H1 (cell line): ENCODE results near the gene CFHR4. TPM values are rescaled to one million over a fixed set of nuclear protein-coding genes. Genes with fewer than 3 reads are reported as not detected.

Source experiments
- CTCF ChIA-PET: fragments of 300-600 bp; sonication (Branson Sonifier 250); formaldehyde crosslinking; loops from one replicate; lab custom pipeline; 2021; ENCODE audit not compliant: partially characterized antibody; lab: Charles Lee
- POLR2A ChIA-PET: fragments of 300-600 bp; sonication (Branson Sonifier 250); formaldehyde crosslinking; loops from one replicate; lab custom pipeline; 2021; ENCODE audit warnings: inconsistent platforms; ENCODE audit not compliant: partially characterized antibody; lab: Charles Lee
- DNase-seq, 2 experiments: peaks; one replicate each; pipeline versions ENCODE4 v3.0.0 to v3.0.0-alpha.2; 2010 to 2022; ENCODE audit warnings: low spot score in 2 of 2, low read depth in 1 of 2, mixed read lengths in 1 of 2
- FAIRE-seq: peaks from 2 replicates; lab custom pipeline; 2011; peaks lifted over from hg19 to GRCh38; lab: Jason Lieb, UNC
- H2AFZ ChIP-seq: 2 replicates; pipeline ENCODE4 v1.8.1; 2012; ENCODE audit warnings: low read length, inconsistent platforms
- H2AK5ac ChIP-seq: 2 replicates; pipeline ENCODE4 v1.6.1; 2013; ENCODE audit warnings: low read depth, low read length
- H2BK120ac ChIP-seq: replicated peaks from 2 replicates; pipeline ENCODE3; 2013; ENCODE audit warnings: low read depth, low read length, inconsistent platforms
- H2BK12ac ChIP-seq: 2 replicates; pipeline ENCODE4 v1.6.1; 2013; ENCODE audit warnings: low read depth, low read length
- H2BK15ac ChIP-seq: 2 replicates; pipeline ENCODE4 v1.6.1; 2013; ENCODE audit warnings: low read length
- H2BK20ac ChIP-seq: 2 replicates; pipeline ENCODE4 v1.6.1; 2013; ENCODE audit warnings: low read length
- H2BK5ac ChIP-seq: 2 replicates; pipeline ENCODE4 v1.6.1; 2013; ENCODE audit warnings: low read depth, low read length
- H3K14ac ChIP-seq: 2 replicates; pipeline ENCODE4 v1.6.1; 2013; ENCODE audit warnings: inconsistent platforms; ENCODE audit not compliant: insufficient read length
- H3K18ac ChIP-seq: 2 replicates; pipeline ENCODE4 v1.6.1; 2013; ENCODE audit warnings: low read length; ENCODE audit errors: extremely low read depth
- H3K23ac ChIP-seq: 2 replicates; pipeline ENCODE4 v1.6.1; 2013; ENCODE audit warnings: inconsistent platforms; ENCODE audit not compliant: insufficient read length
- H3K23me2 ChIP-seq: 2 replicates; pipeline ENCODE4 v1.6.1; 2013; ENCODE audit warnings: low read depth, low read length
- H3K27ac ChIP-seq: 2 replicates; pipeline ENCODE4 v1.6.1; 2011; ENCODE audit warnings: low read depth, low read length, inconsistent platforms
- H3K27me3 ChIP-seq, 4 experiments: replicated peaks in 1 of 4; 1 replicate in 1 of 4; 2 replicates in 3 of 4; pipeline versions ENCODE4 v1.6.1 to v1.8.1; 2011 to 2013; ENCODE audit warnings: low read length in 3 of 4, mild to moderate bottlenecking in 3 of 4, inconsistent platforms in 2 of 4, mixed read lengths in 2 of 4, moderate library complexity in 1 of 4; ENCODE audit not compliant: control insufficient read depth in 3 of 4, insufficient read depth in 3 of 4; ENCODE audit errors: extremely low read depth in 1 of 4
- H3K36me3 ChIP-seq, 4 experiments: 2 replicates each; pipeline versions ENCODE4 v1.6.1 to v1.8.1; 2011 to 2013; ENCODE audit warnings: mild to moderate bottlenecking in 4 of 4, low read length in 3 of 4, moderate library complexity in 2 of 4, control low read depth in 1 of 4, inconsistent platforms in 1 of 4; ENCODE audit not compliant: insufficient read depth in 4 of 4, control insufficient read depth in 2 of 4
- H3K4ac ChIP-seq: replicated peaks from 2 replicates; pipeline ENCODE3; 2013; ENCODE audit warnings: low read length, low read depth, mixed read lengths, inconsistent platforms; ENCODE audit not compliant: insufficient read length
- H3K4me1 ChIP-seq, 4 experiments: replicated peaks in 1 of 4; 1 replicate in 1 of 4; 2 replicates in 3 of 4; pipeline versions ENCODE4 v1.6.1 to v1.8.1; 2011 to 2013; ENCODE audit warnings: low read length in 3 of 4, inconsistent platforms in 2 of 4, mixed read lengths in 1 of 4; ENCODE audit not compliant: insufficient read depth in 4 of 4, control insufficient read depth in 3 of 4
- H3K4me2 ChIP-seq, 2 experiments: 2 replicates each; pipeline versions ENCODE4 v1.6.1 to v1.8.1; 2011 to 2013; ENCODE audit warnings: low read depth in 2 of 2, low read length in 2 of 2, control low read depth in 1 of 2, inconsistent platforms in 1 of 2, mild to moderate bottlenecking in 1 of 2; ENCODE audit not compliant: insufficient read depth in 1 of 2
- H3K4me3 ChIP-seq, 4 experiments: fragments of 200-600, 300-600 bp in 1 of 4; sonication (generic), shearing (Covaris generic), sonication (Bioruptor Twin) in 1 of 4; 2 replicates each; pipeline versions ENCODE4 v1.5.1 to v1.8.1; 2011 to 2016; ENCODE audit warnings: low read length in 4 of 4, low read depth in 3 of 4, control low read depth in 2 of 4, inconsistent platforms in 2 of 4, mild to moderate bottlenecking in 2 of 4, mixed read lengths in 1 of 4, moderate library complexity in 1 of 4; ENCODE audit not compliant: insufficient read depth in 2 of 4; ENCODE audit errors: extremely low read depth in 1 of 4
- H3K56ac ChIP-seq: replicated peaks from 2 replicates; pipeline ENCODE3; 2013; ENCODE audit warnings: low read depth, mild to moderate bottlenecking, mixed read lengths, low read length, inconsistent platforms; ENCODE audit not compliant: insufficient read length
- H3K79me1 ChIP-seq: 2 replicates; pipeline ENCODE4 v1.6.1; 2013; ENCODE audit warnings: low read depth, low read length, control low read depth
- H3K79me2 ChIP-seq, 2 experiments: 2 replicates each; pipeline versions ENCODE4 v1.6.1 to v1.8.1; 2012 to 2013; ENCODE audit warnings: low read length in 2 of 2, mild to moderate bottlenecking in 2 of 2, inconsistent platforms in 1 of 2; ENCODE audit not compliant: insufficient read depth in 2 of 2, control insufficient read depth in 1 of 2
- H3K9ac ChIP-seq, 4 experiments: replicated peaks in 1 of 4; 1 replicate in 1 of 4; 2 replicates in 3 of 4; pipeline versions ENCODE4 v1.6.1 to v1.8.1; 2011 to 2013; ENCODE audit warnings: low read depth in 3 of 4, low read length in 3 of 4, control low read depth in 2 of 4, mild to moderate bottlenecking in 2 of 4, moderate library complexity in 2 of 4, inconsistent platforms in 1 of 4; ENCODE audit errors: extremely low read depth in 1 of 4
- H3K9me3 ChIP-seq, 2 experiments: 2 replicates each; pipeline versions ENCODE4 v1.6.1 to v1.8.1; 2012 to 2013; ENCODE audit warnings: mild to moderate bottlenecking in 2 of 2, moderate library complexity in 2 of 2, control low read depth in 1 of 2, inconsistent platforms in 1 of 2, low read depth in 1 of 2, low read length in 1 of 2, mixed read lengths in 1 of 2; ENCODE audit not compliant: insufficient read depth in 2 of 2
- H4K20me1 ChIP-seq, 2 experiments: replicated peaks in 1 of 2; 2 replicates each; pipeline versions ENCODE3 to v1.8.1; 2011 to 2013; ENCODE audit warnings: inconsistent platforms in 2 of 2, low read length in 2 of 2, mild to moderate bottlenecking in 1 of 2; ENCODE audit not compliant: insufficient read depth in 2 of 2, control insufficient read depth in 1 of 2
- H4K5ac ChIP-seq: 2 replicates; pipeline ENCODE4 v1.6.1; 2013; ENCODE audit warnings: low read length, low read depth, mixed read lengths, inconsistent platforms; ENCODE audit not compliant: insufficient read length
- H4K8ac ChIP-seq: 2 replicates; pipeline ENCODE4 v1.8.0; 2013; ENCODE audit warnings: mild to moderate bottlenecking, moderate library complexity, low read length, inconsistent platforms; ENCODE audit not compliant: insufficient read depth; ENCODE audit errors: extremely low read depth
- H4K91ac ChIP-seq: replicated peaks from 2 replicates; pipeline ENCODE3; 2013; ENCODE audit warnings: low read length, mixed read lengths, inconsistent platforms; ENCODE audit not compliant: insufficient read length
- BRCA1 ChIP-seq: IDR thresholded peaks from 2 replicates; pipeline ENCODE4 v1.6.1; 2012; ENCODE audit warnings: low read depth, low read length, improper control_type of control experiment
- JUN ChIP-seq: IDR thresholded peaks from 2 replicates; pipeline ENCODE4 v1.6.1; 2011; ENCODE audit warnings: low read depth, mild to moderate bottlenecking, improper control_type of control experiment, low read length
- WGBS, 2 experiments: shearing (Covaris generic) in 1 of 2; methylation state at CpG; one replicate each; pipeline versions ENCODE4 v1.1.6 to v1.1.7; 2013 to 2015; ENCODE audit warnings: low lambda C conversion rate in 2 of 2, mixed read lengths in 2 of 2, inconsistent platforms in 1 of 2, low coverage in 1 of 2, missing lambda C conversion rate in 1 of 2; ENCODE audit not compliant: insufficient replicate concordance in 2 of 2, insufficient coverage in 1 of 2, insufficient read length in 1 of 2; ENCODE audit errors: extremely low coverage in 1 of 2, missing lambda C conversion rate in 1 of 2; 5-methylcytosine and 5-hydroxymethylcytosine counted together
- polyA plus RNA-seq, 7 experiments: library from polyadenylated mRNA; depleted of rRNA in 3 of 7; stranded (reverse) in 5 of 7; unstranded in 2 of 7; fragments of >200 nt in 5 of 7; fragments of 200-250 nt in 2 of 7; gene quantifications; 1 replicate in 5 of 7; 2 replicates in 1 of 7; 4 replicates in 1 of 7; pipeline versions ENCODE4 v1.2.1 to v1.2.3, GENCODE V29; 2011 to 2013; ENCODE audit warnings: missing spikeins in 2 of 7, mixed read lengths in 2 of 7
- total RNA-seq: library from RNA; stranded (reverse); fragmentation: NEBNext Ultra II Directional; extraction: Animal tissue kit (Norgen Biotek cat#: 25700); gene quantifications from 2 replicates; pipeline ENCODE4 v1.2.1, GENCODE V29; 2021

Gene CFHR4
- total and polyA plus RNA-seq, 2 of the 8 experiments (the other 6 are each of a cell fraction or from before 2014, with no cell fraction given): not detected

DNA sequence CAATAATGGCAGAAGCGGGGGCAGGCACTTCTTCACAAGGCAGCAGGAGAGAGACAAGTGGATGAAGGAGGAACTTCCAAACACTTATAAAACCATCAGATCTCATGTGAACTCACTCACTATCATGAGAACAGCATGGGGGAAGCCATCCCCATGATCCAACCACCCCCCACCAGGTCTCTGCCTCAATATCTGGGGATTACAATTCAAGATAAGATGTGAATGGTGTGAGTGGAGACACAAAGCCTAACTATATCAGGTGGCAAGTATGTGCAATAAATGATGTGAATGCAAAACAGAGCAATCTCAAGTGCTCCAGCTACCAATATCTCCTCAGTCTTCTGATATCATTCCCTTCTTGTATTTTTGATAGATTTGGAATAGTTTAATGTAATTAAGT lies 68.1 kb downstream of the CFHR4 start:
- H3K23me2 ChIP-seq: no peaks in the 10 kb centered on the region
- H3K27ac ChIP-seq: no peak overlapping the region
- H3K4me2 ChIP-seq: no peak overlapping the region
- H2BK5ac ChIP-seq: no peak overlapping the region
- TF ChIP-seq JUN (no peak), BRCA1 (no peak)
- H3K79me2 ChIP-seq: no peaks in the 10 kb centered on the region
- 100% methylated on average over 1 of the region's 1 CpG; no CpG with 5 or more reads in 1 of the 2 experiments for WGBS, 2 experiments
- H3K27me3 ChIP-seq: no peaks in the 10 kb centered on the region
- H4K91ac ChIP-seq: no peak overlapping the region
- H3K4me1 ChIP-seq: no peaks in the 10 kb centered on the region
- no peak overlapping the region for H3K4ac ChIP-seq
- CTCF ChIA-PET: no interaction called here
- H3K23ac ChIP-seq: no peak overlapping the region
- no peak overlapping the region for H3K4me3 ChIP-seq
- H3K79me1 ChIP-seq: no peaks in the 10 kb centered on the region
- peaks cover 0 to 3% of the 10 kb centered on the region in 2 experiments; a peak in 1 of 4 replicates for H3K9me3 ChIP-seq
- no peak overlapping the region for H4K5ac ChIP-seq
- no peak overlapping the region for H3K14ac ChIP-seq
- no peak overlapping the region for H3K18ac ChIP-seq
- H4K8ac ChIP-seq: no peak overlapping the region
- no peak overlapping the region for H3K56ac ChIP-seq
- no peak overlapping the region for H2BK120ac ChIP-seq
- H2BK15ac ChIP-seq: no peak overlapping the region
- FAIRE-seq (no peak), DNase-seq (no peak)
- H2BK20ac ChIP-seq: no peak overlapping the region
- H2BK12ac ChIP-seq: no peak overlapping the region
- H2AFZ ChIP-seq: no peak overlapping the region
- no peaks in the 10 kb centered on the region for H3K36me3 ChIP-seq
- H2AK5ac ChIP-seq: no peak overlapping the region
- POLR2A ChIA-PET: no interaction called here
- H4K20me1 ChIP-seq: no peaks in the 10 kb centered on the region
- no peak overlapping the region for H3K9ac ChIP-seq
